Eye (tissue), 1 donor: Measurements from ENCODE around the gene GRIA4.

Experiments used
- DNase-seq: peaks from one replicate; pipeline ENCODE4 v3.0.0-alpha.2; 2015

Gene GRIA4

GRCh38 chr11:105639527-105639926 lies 29.7 kb downstream of the GRIA4 start:
- DNase-seq = no peak

- no peak for DNase-seq
These were observed 31.6 kb downstream of the GRIA4 start for GRCh38 chr11:105641433-105641832.

DNA sequence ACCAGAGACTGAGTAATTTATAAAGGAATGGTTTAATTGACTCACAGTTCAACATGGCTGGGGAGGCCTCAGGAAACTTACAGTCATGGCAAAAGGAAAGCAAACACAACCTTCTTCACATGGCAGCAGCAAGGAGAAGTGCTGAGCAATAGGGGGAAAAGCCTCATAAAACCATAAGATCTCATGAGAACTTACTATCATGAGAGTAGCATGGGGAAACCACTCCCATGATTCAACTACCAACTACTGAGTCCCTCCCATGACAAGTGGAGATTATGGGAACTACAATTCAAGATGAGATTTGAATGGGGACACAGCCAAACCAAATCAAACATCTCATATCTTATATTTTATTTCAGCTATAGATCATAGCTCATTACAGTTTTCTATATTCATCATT lies 33.0 kb downstream of the GRIA4 start:
- no peak for DNase-seq

- DNase-seq = peak; percentile 15
These were observed 35.1 kb downstream of the GRIA4 start for GRCh38 chr11:105644839-105645573.

DNA sequence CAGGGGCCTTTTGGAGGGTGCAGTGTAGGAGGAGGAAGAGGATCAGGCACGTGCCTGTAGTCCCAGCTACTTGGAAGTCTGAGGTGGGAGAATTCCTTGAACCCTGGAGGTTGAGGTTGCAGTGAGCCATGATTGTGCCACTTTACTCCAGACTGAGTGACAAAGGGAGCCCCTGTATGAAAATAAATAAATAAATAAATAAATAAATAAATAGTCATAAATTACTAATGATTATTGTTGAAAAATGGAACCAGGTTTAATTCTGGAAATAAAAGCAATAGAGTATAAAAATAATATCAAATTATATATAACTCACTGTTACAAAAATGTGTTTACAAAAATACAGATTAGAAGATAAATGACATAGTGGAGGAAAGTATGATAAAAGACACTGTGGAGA lies 37.9 kb downstream of the GRIA4 start:
- no peak for DNase-seq

GRCh38 chr11:105648762-105649161 lies 38.9 kb downstream of the GRIA4 start:
- no peak for DNase-seq

- no peak for DNase-seq
These were observed 55.4 kb downstream of the GRIA4 start for GRCh38 chr11:105665281-105665680.

GRCh38 chr11:105667441-105667840 lies 57.6 kb downstream of the GRIA4 start:
- no peak for DNase-seq

DNA sequence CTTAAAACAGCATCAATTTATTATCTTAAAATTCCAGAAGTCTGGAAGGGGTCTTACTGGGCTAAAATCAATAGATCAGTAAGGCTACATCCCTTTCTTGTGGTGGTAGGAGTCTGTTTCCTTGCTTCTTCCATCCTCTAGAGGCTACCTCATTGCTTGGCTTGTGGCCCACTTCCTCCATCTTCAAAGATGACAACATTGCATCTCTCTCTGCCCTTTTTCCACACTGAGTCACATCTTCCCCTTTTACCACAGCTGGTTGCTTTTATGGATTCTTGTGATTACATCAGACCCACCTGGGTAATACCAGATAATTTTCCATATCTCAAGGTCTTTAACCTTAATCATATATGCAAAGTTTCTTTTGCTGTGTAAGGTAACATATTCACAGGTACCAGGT lies 60.9 kb downstream of the GRIA4 start:
- no peak for DNase-seq

GRCh38 chr11:105673089-105673488 lies 63.2 kb downstream of the GRIA4 start:
- DNase-seq = peak; percentile 89

DNA sequence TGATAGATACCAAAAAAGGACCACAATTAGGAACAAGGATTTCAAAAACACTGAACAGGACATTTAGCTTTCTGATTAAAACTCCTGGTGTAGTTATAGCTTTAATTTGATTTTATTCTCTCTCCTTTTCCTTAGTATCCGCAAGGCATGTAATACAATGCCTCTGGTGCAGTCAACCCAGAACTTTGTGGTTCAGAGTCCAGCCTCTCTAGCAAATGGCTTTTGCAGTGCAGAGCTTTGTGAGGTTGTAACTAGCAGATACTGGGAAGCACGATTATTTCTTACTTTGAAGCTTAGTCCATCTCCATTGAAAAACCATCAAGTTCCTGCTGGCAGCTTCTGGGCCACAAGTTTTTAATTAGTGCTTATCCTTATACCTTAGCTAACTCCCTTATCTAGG lies 79.8 kb downstream of the GRIA4 start:
- DNase-seq = no peak

- DNase-seq = no peak
These were observed 80.6 kb downstream of the GRIA4 start for GRCh38 chr11:105690467-105690866.

- no peak for DNase-seq
These were observed 83.3 kb downstream of the GRIA4 start for GRCh38 chr11:105693075-105693759.

DNA sequence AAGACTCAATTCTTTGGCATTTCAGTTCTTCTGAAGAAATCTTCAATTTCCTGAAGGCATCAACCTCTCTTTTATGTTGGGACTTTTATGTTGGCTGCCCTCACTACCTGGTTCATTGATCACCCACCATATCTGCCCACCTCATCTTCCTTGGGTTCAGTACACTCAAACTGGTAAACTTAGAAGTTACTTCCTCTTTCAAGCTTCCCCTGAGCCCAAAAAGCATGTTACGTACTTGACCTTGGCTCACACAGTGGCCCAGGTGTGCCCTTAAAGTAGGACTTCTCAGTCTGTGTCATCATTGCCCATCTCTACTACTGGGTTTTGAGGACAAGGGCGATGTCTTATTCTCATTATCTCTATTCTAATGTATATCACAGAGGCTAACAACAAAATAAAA lies 86.1 kb downstream of the GRIA4 start:
- no peak for DNase-seq

DNA sequence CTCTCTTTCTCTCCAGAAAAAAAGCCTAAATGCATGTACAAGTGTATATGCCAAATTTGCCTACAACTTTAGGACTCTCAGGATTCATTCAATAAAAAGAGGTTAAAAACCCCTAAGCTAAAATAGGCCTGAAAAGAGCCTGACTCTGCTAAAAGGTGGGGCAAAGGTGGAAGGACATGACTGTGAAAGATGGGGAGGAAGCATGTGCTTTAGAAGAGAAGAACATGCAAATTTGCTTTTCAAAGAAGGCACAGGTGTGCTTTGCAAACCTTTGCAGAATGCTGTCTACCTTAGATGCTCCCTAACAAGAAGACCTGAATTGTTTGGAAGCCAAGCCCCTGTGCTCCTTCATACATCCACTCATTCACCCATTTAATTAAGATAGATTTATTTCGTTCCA lies 87.4 kb downstream of the GRIA4 start:
- DNase-seq = no peak

DNA sequence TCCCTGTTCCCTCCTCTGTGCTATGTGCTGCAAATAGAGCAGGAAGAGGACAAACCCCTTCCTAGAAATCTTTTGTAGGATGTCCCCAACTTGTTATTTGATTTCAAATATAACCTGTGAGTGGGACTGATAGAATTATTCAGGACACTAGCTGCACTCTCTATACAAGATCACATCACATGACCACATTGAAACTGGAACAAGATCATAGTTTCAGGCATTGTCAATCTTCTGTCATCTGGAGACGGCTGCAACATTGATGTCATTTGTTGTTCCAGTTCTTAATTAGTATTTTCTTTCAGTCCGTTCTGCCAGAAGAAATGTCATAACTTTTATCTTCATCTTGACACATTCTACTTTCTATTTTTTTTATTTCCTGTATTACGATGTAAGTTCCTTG lies 89.3 kb downstream of the GRIA4 start:
- DNase-seq = no peak

DNA sequence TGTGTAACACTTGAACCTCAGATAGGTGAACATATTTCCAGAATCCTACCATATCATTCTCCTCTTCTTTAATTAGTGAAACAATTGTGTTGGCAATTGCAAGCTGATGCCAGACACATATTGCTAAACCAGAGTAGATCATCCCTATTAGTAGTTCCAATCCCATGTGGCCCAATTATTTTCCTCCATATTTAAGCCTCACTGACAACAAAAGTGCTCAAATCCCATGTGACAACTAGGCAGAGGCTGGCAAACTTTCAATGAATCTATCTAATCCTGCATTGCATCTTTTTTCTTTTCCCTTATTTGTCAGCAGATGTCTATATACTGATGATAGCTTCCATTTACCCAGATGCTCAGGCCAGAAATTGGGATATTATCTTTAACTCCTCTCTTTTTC lies 90.4 kb downstream of the GRIA4 start:
- DNase-seq = no peak

- DNase-seq = no peak
These were observed 91.2 kb downstream of the GRIA4 start for GRCh38 chr11:105701098-105701497.

DNA sequence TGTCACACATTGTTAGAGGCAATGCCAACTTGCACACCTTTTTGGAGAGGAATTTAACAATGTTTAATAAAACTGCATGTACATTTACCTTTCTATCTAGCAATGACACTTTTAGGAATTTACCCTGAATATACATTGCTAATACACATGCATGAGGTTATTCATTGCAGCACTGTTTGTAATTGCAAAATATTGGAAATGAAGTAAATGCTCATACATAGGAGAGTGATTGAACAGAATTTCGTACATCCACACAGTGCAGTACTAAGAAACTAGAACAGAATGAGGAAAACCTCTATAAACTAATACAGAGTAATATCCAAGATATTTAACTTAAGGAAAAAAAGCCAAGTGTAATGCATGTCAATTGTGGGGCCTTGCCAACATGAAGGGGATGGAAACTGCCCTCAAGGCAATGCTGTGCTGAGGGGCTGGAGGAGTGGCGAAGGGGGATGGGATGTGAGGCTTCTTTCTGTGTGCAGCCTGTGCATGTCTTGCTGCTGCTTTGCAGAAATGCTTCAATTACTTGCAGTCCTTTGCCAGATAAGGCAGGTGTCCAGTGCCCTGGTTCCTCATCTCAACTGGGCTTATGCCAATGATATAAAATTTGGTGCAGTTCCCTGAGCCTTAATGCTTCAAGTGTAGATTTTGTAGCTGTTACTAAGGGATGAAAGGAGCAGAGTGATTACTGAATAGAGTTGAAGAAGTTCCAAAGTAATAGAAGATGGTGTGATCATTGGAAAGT lies 96.1 kb downstream of the GRIA4 start:
- DNase-seq = peak; percentile 19

DNA sequence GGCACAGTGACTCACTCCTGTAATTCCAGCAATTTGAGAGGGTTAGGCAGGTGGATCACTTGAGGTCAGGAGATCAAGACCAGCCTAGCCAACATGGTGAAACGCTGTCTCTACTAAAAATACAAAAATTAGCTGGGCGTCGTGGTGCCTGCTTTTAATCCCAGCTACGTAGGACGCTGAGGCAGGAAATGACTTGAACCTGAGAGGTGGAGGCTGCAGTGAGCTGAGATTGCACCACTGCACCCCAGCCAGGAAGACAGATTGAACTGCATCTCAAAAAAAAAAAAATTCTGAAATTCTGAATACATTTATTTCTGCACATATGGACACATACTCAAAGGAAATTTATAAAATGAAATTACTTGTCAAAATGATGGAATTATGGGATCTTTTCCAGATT lies 103.2 kb downstream of the GRIA4 start:
- no peak for DNase-seq

GRCh38 chr11:105713696-105714095 lies 103.8 kb downstream of the GRIA4 start:
- no peak for DNase-seq

DNA sequence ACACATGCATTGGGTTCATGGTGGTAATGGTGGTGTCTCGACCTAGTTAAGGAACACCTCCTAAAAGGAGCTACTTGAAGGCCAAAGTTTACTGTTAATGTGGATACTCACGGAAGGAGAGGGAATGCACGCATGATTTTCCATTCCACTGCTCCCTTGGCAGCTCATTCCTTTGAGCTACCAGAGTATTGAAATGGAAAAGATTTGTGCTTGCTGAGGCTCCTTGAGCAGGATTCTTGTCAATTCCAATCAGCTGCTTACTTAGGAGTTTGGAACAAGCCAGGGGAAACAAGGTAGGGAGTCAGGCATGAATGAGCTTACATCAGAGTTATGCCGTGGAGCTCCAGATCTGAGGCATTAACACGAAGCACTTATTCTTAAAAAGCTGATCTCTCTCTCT lies 108.8 kb downstream of the GRIA4 start:
- DNase-seq = peak; percentile 90

- peak; percentile 71 for DNase-seq
These were observed 109.4 kb downstream of the GRIA4 start for GRCh38 chr11:105719073-105719822.
